Measurements from ENCODE around the gene C2orf49.

C2orf49 gene

GRCh38 chr2:105384216-105384615 lies 46.9 kb downstream of the C2orf49 start:
- DNase-seq = no peak

- DNase-seq = no peak
Measured at GRCh38 chr2:105384861-105385260, 47.5 kb downstream of the C2orf49 start.

GRCh38 chr2:105385731-105386540 lies 48.6 kb downstream of the C2orf49 start:
- no peak for DNase-seq

DNA sequence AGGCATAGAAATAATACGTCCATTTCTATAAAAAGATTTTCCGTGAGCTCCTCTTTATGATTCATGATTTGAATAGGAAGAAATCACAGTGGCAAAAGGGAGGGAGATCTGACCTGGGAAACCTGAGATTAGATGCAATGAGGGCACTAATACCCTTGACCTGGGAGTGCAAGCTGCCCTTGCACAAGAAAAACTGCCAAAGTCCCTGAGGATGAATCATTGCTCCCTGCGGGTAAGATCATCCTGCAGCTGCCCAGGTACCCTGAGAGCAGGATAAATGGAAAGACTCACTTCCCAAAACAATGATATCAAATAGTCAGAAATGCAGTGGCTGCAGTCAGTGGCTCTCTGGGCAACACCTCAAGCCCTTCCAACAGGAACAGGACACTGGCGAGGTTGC lies 49.9 kb downstream of the C2orf49 start:
- no peak for DNase-seq

GRCh38 chr2:105388971-105389381 lies 51.6 kb downstream of the C2orf49 start:
- DNase-seq = no peak

DNA sequence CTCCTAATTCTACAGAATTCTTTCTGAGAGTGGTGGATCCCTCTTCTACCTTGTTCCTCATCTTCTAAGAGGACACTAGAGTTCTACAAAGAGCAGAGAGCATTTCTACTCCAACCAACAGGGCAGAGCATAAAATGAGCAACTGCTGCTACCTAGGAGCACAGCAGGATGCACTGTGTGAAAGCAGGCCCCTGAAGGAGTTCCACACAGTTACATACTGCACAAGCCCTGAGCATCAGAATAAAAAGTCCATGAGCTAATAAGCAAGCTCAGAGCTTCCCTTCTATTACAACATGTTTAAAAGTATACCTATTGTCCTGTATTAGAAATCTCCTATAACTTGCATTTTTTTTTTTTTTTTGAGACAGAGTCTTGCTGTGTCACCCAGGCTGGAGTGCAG lies 53.1 kb downstream of the C2orf49 start:
- DNase-seq = no peak

- no peak for DNase-seq
Measured at GRCh38 chr2:105391058-105391627, 53.8 kb downstream of the C2orf49 start.

DNA sequence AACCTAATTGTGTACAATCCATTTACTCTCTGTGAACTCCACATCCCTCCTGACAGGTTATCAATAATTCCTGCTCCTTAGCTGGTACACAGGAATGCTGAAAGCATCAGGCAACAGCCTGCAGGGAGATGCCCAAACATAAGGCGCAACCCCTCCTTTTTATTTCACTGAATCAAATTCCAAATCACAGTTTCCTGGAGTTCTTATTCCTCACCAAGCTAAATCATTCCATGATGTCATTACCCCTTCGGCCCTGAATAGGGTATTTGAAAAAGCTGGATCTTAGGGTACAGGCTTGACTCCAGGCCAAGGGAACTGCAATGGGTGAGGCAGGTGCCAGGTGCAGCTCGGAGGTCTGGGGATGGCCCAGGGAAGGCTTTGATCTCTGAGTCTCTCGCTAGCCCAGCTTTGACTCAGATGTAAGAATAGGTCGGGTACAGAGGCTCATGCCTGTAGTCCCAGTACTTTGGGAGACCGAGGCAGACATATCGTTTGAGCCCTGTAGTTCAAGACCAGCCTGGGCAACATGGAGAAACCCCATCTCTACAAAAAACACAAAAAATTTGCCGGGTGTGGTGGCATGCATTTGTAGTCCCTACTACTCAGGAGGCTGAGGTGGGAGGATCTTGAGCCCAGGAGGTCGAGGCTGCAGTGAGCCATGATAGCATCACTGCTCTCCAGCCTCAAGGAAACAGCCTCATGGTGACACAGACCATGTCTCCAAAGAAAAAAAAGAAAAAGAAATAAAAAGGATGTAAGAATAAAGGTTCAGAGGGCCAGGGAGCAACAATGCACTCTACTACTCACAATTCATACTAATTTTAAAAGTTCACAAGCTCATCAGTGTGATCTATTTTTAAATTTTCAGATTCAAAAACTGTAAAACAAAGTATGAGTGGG lies 54.7 kb downstream of the C2orf49 start:
- no peak for DNase-seq

- DNase-seq = no peak
Measured at GRCh38 chr2:105393373-105394055, 56.2 kb downstream of the C2orf49 start.

DNA sequence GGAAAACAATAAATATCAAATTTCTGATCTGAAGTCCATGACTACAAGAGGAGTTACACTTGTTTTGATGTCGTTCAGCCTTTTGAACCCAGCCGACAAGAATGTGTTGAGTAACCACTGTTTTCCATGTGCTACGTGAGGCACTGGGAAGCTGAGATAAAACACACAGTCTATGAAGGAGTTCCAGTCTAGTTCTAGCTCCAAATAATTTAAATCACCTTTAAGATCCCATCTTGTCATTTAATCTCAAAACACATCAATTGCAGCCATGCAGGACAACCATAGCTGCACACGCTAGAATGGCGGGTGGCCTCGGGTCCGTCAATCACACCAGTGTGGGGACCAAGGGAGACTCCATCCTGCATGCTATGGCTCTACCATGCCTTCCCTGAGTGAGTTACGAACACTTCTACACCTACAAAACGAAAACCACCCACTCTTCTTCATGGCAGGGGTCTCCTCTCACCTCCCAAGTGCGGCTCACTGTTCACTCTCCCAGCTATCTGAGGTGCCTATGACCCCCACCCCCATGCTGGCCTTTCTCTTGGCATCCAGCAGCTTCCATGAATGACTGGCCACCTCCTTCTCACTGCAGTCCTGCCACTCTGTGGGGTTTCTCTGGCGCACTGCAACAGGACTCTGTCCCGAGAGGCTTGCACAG lies 57.7 kb downstream of the C2orf49 start:
- DNase-seq = no peak

DNA sequence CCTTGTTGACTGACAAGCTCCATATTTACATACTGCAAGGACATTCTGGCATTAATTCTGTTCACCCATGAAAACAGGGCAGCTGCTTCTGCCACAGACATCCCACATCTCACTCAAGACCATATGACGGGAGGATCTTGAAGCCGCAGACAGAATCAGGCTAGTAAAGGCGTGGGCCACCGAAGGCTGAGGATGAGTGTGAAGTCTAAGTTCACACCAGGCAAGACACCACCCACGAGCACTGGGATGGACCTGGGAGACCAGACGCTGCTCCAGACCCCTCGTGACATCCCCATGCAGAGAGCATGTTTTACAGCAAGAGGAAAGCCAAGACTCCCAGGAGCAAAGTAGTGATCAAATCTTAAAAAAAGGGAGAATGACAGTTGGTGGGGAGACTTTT lies 58.4 kb downstream of the C2orf49 start:
- DNase-seq = no peak

- DNase-seq = peak; percentile 30
Measured at GRCh38 chr2:105396254-105397024, 59.1 kb downstream of the C2orf49 start.

DNA sequence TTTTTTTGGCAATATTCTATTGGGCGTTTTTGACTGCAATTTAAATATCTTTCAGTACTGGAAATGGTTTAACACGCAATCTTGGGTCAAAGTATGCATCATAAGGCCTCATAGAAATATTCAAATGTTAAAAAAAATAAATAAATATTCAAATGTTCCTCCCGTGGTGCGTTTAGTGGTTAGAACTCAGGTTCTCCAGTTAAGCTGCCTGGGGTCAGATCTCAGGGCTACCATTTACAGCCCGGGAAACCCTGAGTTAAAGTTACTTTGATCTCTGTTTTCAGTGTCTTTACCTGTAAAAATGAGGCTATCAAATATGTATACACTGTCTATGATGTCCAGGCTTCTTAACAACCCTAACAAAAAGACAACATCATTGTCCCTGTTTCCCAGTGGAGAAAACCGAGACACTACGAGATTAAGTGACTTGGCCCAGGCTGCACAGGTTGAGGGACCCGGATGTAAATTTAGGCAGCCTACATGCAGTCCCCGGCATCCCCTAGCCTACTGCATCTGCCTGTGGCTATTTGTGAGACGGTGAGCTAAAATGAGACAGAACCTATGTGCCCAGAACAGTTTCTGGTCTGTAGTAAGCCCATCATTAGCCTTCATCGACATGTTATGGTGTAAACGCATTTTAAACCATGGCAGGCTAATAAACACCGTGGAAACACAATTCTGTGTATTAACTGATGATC lies 59.8 kb downstream of the C2orf49 start:
- DNase-seq = no peak

DNA sequence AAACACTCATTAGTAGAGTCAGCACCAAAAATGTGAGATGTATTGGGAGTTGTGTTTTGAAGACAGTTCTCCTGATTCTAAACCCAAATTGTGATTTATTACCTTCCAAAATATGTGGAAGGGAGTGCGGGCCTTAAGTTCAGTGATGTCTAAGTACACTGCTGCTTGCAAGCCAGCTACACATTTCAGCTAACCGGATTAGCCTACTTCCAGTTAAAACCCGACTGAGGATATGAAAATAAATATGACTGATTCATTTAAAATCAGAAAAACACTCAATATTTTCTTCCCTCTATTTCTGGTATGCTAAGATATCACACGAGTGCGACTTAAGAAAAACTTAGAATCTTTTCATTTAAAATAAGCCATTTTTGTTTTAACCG lies 60.6 kb downstream of the C2orf49 start:
- no peak for DNase-seq

GRCh38 chr2:105398336-105399206 lies 61.2 kb downstream of the C2orf49 start, which contains the start of gene FHL2:
Gene FHL2, minus strand, starts transcription at chr2:105399051. Its CDS starts 12,535 bp downstream, at chr2:105386516.
- peak; percentile 66 for DNase-seq

Data from stimulated activated CD4-positive, alpha-beta T cell treated with anti-CD3 and anti-CD28 coated beads, Interleukin-12 subunit alpha, Interleukin-12 subunit beta, amount 100 ng/mL, for 4 hours (primary cell).